H1 (cell line): Measurements from ENCODE around the gene ATAD5. TPM values are rescaled to one million over a fixed set of nuclear protein-coding genes. Genes with fewer than 3 reads are reported as not detected.

Experiments used
- CTCF ChIA-PET: fragments of 300-600 bp; sonication (Branson Sonifier 250); formaldehyde crosslinking; loops from one replicate; lab custom pipeline; 2021; ENCODE audit not compliant: partially characterized antibody; lab: Charles Lee
- POLR2A ChIA-PET: fragments of 300-600 bp; sonication (Branson Sonifier 250); formaldehyde crosslinking; loops from one replicate; lab custom pipeline; 2021; ENCODE audit warnings: inconsistent platforms; ENCODE audit not compliant: partially characterized antibody; lab: Charles Lee
- DNase-seq, 2 experiments: peaks; one replicate each; pipeline versions ENCODE4 v3.0.0 to v3.0.0-alpha.2; 2010 to 2022; ENCODE audit warnings: low spot score in 2 of 2, low read depth in 1 of 2, mixed read lengths in 1 of 2
- FAIRE-seq: peaks from 2 replicates; lab custom pipeline; 2011; peaks lifted over from hg19 to GRCh38; lab: Jason Lieb, UNC
- H2AFZ ChIP-seq: 2 replicates; pipeline ENCODE4 v1.8.1; 2012; ENCODE audit warnings: low read length, inconsistent platforms
- H2AK5ac ChIP-seq: 2 replicates; pipeline ENCODE4 v1.6.1; 2013; ENCODE audit warnings: low read depth, low read length
- H2BK120ac ChIP-seq: replicated peaks from 2 replicates; pipeline ENCODE3; 2013; ENCODE audit warnings: low read depth, low read length, inconsistent platforms
- H2BK12ac ChIP-seq: 2 replicates; pipeline ENCODE4 v1.6.1; 2013; ENCODE audit warnings: low read depth, low read length
- H2BK15ac ChIP-seq: 2 replicates; pipeline ENCODE4 v1.6.1; 2013; ENCODE audit warnings: low read length
- H2BK20ac ChIP-seq: 2 replicates; pipeline ENCODE4 v1.6.1; 2013; ENCODE audit warnings: low read length
- H2BK5ac ChIP-seq: 2 replicates; pipeline ENCODE4 v1.6.1; 2013; ENCODE audit warnings: low read depth, low read length
- H3K14ac ChIP-seq: 2 replicates; pipeline ENCODE4 v1.6.1; 2013; ENCODE audit warnings: inconsistent platforms; ENCODE audit not compliant: insufficient read length
- H3K18ac ChIP-seq: 2 replicates; pipeline ENCODE4 v1.6.1; 2013; ENCODE audit warnings: low read length; ENCODE audit errors: extremely low read depth
- H3K23ac ChIP-seq: 2 replicates; pipeline ENCODE4 v1.6.1; 2013; ENCODE audit warnings: inconsistent platforms; ENCODE audit not compliant: insufficient read length
- H3K23me2 ChIP-seq: 2 replicates; pipeline ENCODE4 v1.6.1; 2013; ENCODE audit warnings: low read depth, low read length
- H3K27ac ChIP-seq: 2 replicates; pipeline ENCODE4 v1.6.1; 2011; ENCODE audit warnings: low read depth, low read length, inconsistent platforms
- H3K27me3 ChIP-seq, 4 experiments: replicated peaks in 1 of 4; 1 replicate in 1 of 4; 2 replicates in 3 of 4; pipeline versions ENCODE4 v1.6.1 to v1.8.1; 2011 to 2013; ENCODE audit warnings: low read length in 3 of 4, mild to moderate bottlenecking in 3 of 4, inconsistent platforms in 2 of 4, mixed read lengths in 2 of 4, moderate library complexity in 1 of 4; ENCODE audit not compliant: control insufficient read depth in 3 of 4, insufficient read depth in 3 of 4; ENCODE audit errors: extremely low read depth in 1 of 4
- H3K36me3 ChIP-seq, 4 experiments: 2 replicates each; pipeline versions ENCODE4 v1.6.1 to v1.8.1; 2011 to 2013; ENCODE audit warnings: mild to moderate bottlenecking in 4 of 4, low read length in 3 of 4, moderate library complexity in 2 of 4, control low read depth in 1 of 4, inconsistent platforms in 1 of 4; ENCODE audit not compliant: insufficient read depth in 4 of 4, control insufficient read depth in 2 of 4
- H3K4ac ChIP-seq: replicated peaks from 2 replicates; pipeline ENCODE3; 2013; ENCODE audit warnings: low read length, low read depth, mixed read lengths, inconsistent platforms; ENCODE audit not compliant: insufficient read length
- H3K4me1 ChIP-seq, 4 experiments: replicated peaks in 1 of 4; 1 replicate in 1 of 4; 2 replicates in 3 of 4; pipeline versions ENCODE4 v1.6.1 to v1.8.1; 2011 to 2013; ENCODE audit warnings: low read length in 3 of 4, inconsistent platforms in 2 of 4, mixed read lengths in 1 of 4; ENCODE audit not compliant: insufficient read depth in 4 of 4, control insufficient read depth in 3 of 4
- H3K4me2 ChIP-seq, 2 experiments: 2 replicates each; pipeline versions ENCODE4 v1.6.1 to v1.8.1; 2011 to 2013; ENCODE audit warnings: low read depth in 2 of 2, low read length in 2 of 2, control low read depth in 1 of 2, inconsistent platforms in 1 of 2, mild to moderate bottlenecking in 1 of 2; ENCODE audit not compliant: insufficient read depth in 1 of 2
- H3K4me3 ChIP-seq, 4 experiments: fragments of 200-600, 300-600 bp in 1 of 4; sonication (generic), shearing (Covaris generic), sonication (Bioruptor Twin) in 1 of 4; 2 replicates each; pipeline versions ENCODE4 v1.5.1 to v1.8.1; 2011 to 2016; ENCODE audit warnings: low read length in 4 of 4, low read depth in 3 of 4, control low read depth in 2 of 4, inconsistent platforms in 2 of 4, mild to moderate bottlenecking in 2 of 4, mixed read lengths in 1 of 4, moderate library complexity in 1 of 4; ENCODE audit not compliant: insufficient read depth in 2 of 4; ENCODE audit errors: extremely low read depth in 1 of 4
- H3K56ac ChIP-seq: replicated peaks from 2 replicates; pipeline ENCODE3; 2013; ENCODE audit warnings: low read depth, mild to moderate bottlenecking, mixed read lengths, low read length, inconsistent platforms; ENCODE audit not compliant: insufficient read length
- H3K79me1 ChIP-seq: 2 replicates; pipeline ENCODE4 v1.6.1; 2013; ENCODE audit warnings: low read depth, low read length, control low read depth
- H3K79me2 ChIP-seq, 2 experiments: 2 replicates each; pipeline versions ENCODE4 v1.6.1 to v1.8.1; 2012 to 2013; ENCODE audit warnings: low read length in 2 of 2, mild to moderate bottlenecking in 2 of 2, inconsistent platforms in 1 of 2; ENCODE audit not compliant: insufficient read depth in 2 of 2, control insufficient read depth in 1 of 2
- H3K9ac ChIP-seq, 4 experiments: replicated peaks in 1 of 4; 1 replicate in 1 of 4; 2 replicates in 3 of 4; pipeline versions ENCODE4 v1.6.1 to v1.8.1; 2011 to 2013; ENCODE audit warnings: low read depth in 3 of 4, low read length in 3 of 4, control low read depth in 2 of 4, mild to moderate bottlenecking in 2 of 4, moderate library complexity in 2 of 4, inconsistent platforms in 1 of 4; ENCODE audit errors: extremely low read depth in 1 of 4
- H3K9me3 ChIP-seq, 2 experiments: 2 replicates each; pipeline versions ENCODE4 v1.6.1 to v1.8.1; 2012 to 2013; ENCODE audit warnings: mild to moderate bottlenecking in 2 of 2, moderate library complexity in 2 of 2, control low read depth in 1 of 2, inconsistent platforms in 1 of 2, low read depth in 1 of 2, low read length in 1 of 2, mixed read lengths in 1 of 2; ENCODE audit not compliant: insufficient read depth in 2 of 2
- H4K20me1 ChIP-seq, 2 experiments: replicated peaks in 1 of 2; 2 replicates each; pipeline versions ENCODE3 to v1.8.1; 2011 to 2013; ENCODE audit warnings: inconsistent platforms in 2 of 2, low read length in 2 of 2, mild to moderate bottlenecking in 1 of 2; ENCODE audit not compliant: insufficient read depth in 2 of 2, control insufficient read depth in 1 of 2
- H4K5ac ChIP-seq: 2 replicates; pipeline ENCODE4 v1.6.1; 2013; ENCODE audit warnings: low read length, low read depth, mixed read lengths, inconsistent platforms; ENCODE audit not compliant: insufficient read length
- H4K8ac ChIP-seq: 2 replicates; pipeline ENCODE4 v1.8.0; 2013; ENCODE audit warnings: mild to moderate bottlenecking, moderate library complexity, low read length, inconsistent platforms; ENCODE audit not compliant: insufficient read depth; ENCODE audit errors: extremely low read depth
- H4K91ac ChIP-seq: replicated peaks from 2 replicates; pipeline ENCODE3; 2013; ENCODE audit warnings: low read length, mixed read lengths, inconsistent platforms; ENCODE audit not compliant: insufficient read length
- BCL11A ChIP-seq, 2 experiments: IDR thresholded peaks; one replicate each; pipeline ENCODE4 v1.6.1; 2011; ENCODE audit warnings: low read depth in 2 of 2, low read length in 2 of 2, mild to moderate bottlenecking in 2 of 2
- CHD2 ChIP-seq: IDR thresholded peaks from 2 replicates; pipeline ENCODE4 v1.6.1; 2012; ENCODE audit warnings: low read length, improper control_type of control experiment
- EGR1 ChIP-seq: IDR thresholded peaks from 2 replicates; pipeline ENCODE4 v1.6.1; 2011; ENCODE audit warnings: low read depth, low read length, borderline replicate concordance
- EZH2 ChIP-seq: fragments of 200-600 bp; sonication (generic); IDR thresholded peaks from 2 replicates; pipeline ENCODE4 v1.7.1; 2012; ENCODE audit warnings: low read depth, mild to moderate bottlenecking, moderate library complexity, low read length, inconsistent platforms; ENCODE audit not compliant: severe bottlenecking
- GABPA ChIP-seq: IDR thresholded peaks from 2 replicates; pipeline ENCODE4 v1.6.1; 2011; ENCODE audit warnings: mild to moderate bottlenecking, low read length, moderate library complexity, borderline replicate concordance; ENCODE audit not compliant: insufficient read depth
- MAFK ChIP-seq: IDR thresholded peaks from 2 replicates; pipeline ENCODE4 v1.6.1; 2012; ENCODE audit warnings: low read depth, mild to moderate bottlenecking, improper control_type of control experiment, low read length
- NANOG ChIP-seq: IDR thresholded peaks from 2 replicates; pipeline ENCODE4 v1.6.1; 2011; ENCODE audit warnings: low read length, low read depth, mild to moderate bottlenecking, inconsistent platforms; ENCODE audit not compliant: insufficient read depth, poor library complexity, severe bottlenecking
- NRF1 ChIP-seq: IDR thresholded peaks from 2 replicates; pipeline ENCODE4 v1.6.1; 2011; ENCODE audit warnings: mild to moderate bottlenecking, low read depth, low read length, improper control_type of control experiment
- POLR2A ChIP-seq, 2 experiments: IDR thresholded peaks; 1 replicate in 1 of 2; 2 replicates in 1 of 2; pipeline ENCODE4 v1.6.1; 2011; ENCODE audit warnings: low read depth in 2 of 2, low read length in 2 of 2, mild to moderate bottlenecking in 2 of 2; ENCODE audit errors: control extremely low read depth in 1 of 2
- RFX5 ChIP-seq: IDR thresholded peaks from 2 replicates; pipeline ENCODE4 v1.6.1; 2011; ENCODE audit warnings: low read depth, low read length, improper control_type of control experiment, borderline replicate concordance
- SAP30 ChIP-seq: fragments of 300-600 bp; sonication (generic); IDR thresholded peaks from 2 replicates; pipeline ENCODE4 v1.7.1; 2012; ENCODE audit warnings: low read length, moderate library complexity, mild to moderate bottlenecking, inconsistent platforms; ENCODE audit not compliant: insufficient read depth, insufficient replicate concordance
- SIN3A ChIP-seq, 2 experiments: IDR thresholded peaks in 1 of 2; conservative IDR thresholded peaks in 1 of 2; 2 replicates each; pipeline ENCODE4 v1.6.1; 2011 to 2012; ENCODE audit warnings: low read length in 2 of 2, improper control_type of control experiment in 1 of 2, low read depth in 1 of 2, mild to moderate bottlenecking in 1 of 2
- SIRT6 ChIP-seq: IDR thresholded peaks from one replicate; pipeline ENCODE4 v1.7.1; 2012; ENCODE audit warnings: low read length, inconsistent platforms
- SIX5 ChIP-seq: IDR thresholded peaks from 2 replicates; pipeline ENCODE4 v1.6.1; 2011; ENCODE audit warnings: mild to moderate bottlenecking, low read depth, low read length
- SP1 ChIP-seq: IDR thresholded peaks from 2 replicates; pipeline ENCODE4 v1.6.1; 2011; ENCODE audit warnings: low read depth, low read length
- TBP ChIP-seq: IDR thresholded peaks from 2 replicates; pipeline ENCODE4 v1.6.1; 2011; ENCODE audit warnings: low read depth, low read length, improper control_type of control experiment
- WGBS, 2 experiments: shearing (Covaris generic) in 1 of 2; methylation state at CpG; one replicate each; pipeline versions ENCODE4 v1.1.6 to v1.1.7; 2013 to 2015; ENCODE audit warnings: low lambda C conversion rate in 2 of 2, mixed read lengths in 2 of 2, inconsistent platforms in 1 of 2, low coverage in 1 of 2, missing lambda C conversion rate in 1 of 2; ENCODE audit not compliant: insufficient replicate concordance in 2 of 2, insufficient coverage in 1 of 2, insufficient read length in 1 of 2; ENCODE audit errors: extremely low coverage in 1 of 2, missing lambda C conversion rate in 1 of 2; 5-methylcytosine and 5-hydroxymethylcytosine counted together
- polyA plus RNA-seq, 7 experiments: library from polyadenylated mRNA; depleted of rRNA in 3 of 7; stranded (reverse) in 5 of 7; unstranded in 2 of 7; fragments of >200 nt in 5 of 7; fragments of 200-250 nt in 2 of 7; gene quantifications; 1 replicate in 5 of 7; 2 replicates in 1 of 7; 4 replicates in 1 of 7; pipeline versions ENCODE4 v1.2.1 to v1.2.3, GENCODE V29; 2011 to 2013; ENCODE audit warnings: missing spikeins in 2 of 7, mixed read lengths in 2 of 7
- total RNA-seq: library from RNA; stranded (reverse); fragmentation: NEBNext Ultra II Directional; extraction: Animal tissue kit (Norgen Biotek cat#: 25700); gene quantifications from 2 replicates; pipeline ENCODE4 v1.2.1, GENCODE V29; 2021

ATAD5 gene
- total and polyA plus RNA-seq, 2 of the 8 experiments (the other 6 are each of a cell fraction or from before 2014, with no cell fraction given) = 3.5 to 30.0 TPM

DNA sequence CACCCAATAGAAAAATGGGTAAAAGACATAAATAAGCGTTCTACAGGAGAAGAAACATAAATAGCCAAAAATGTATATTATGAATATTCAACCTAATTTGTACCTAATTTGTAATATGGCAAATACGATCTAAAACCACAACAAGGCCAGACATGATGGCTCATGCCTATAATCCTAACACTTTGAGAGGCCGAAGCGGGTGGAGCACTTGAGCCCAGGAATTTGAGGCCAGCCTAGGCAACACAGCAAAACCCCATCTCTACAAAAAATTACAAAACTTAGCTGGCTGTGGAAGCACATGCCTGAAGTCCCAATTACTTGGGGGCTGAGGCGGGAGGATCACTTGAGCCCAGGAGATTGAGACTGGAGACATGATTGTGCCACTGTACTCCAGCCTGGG lies 37.4 kb upstream of the ATAD5 start:
- Histone ChIP-seq H2BK20ac (no peak overlapping the region), H2BK15ac (no peak overlapping the region), H2AFZ (no peak overlapping the region), H2BK5ac (no peak overlapping the region), H3K23me2 (no peaks in the 10 kb centered on the region), H4K5ac (no peak overlapping the region), H3K56ac (no peak overlapping the region), H3K4ac (no peak overlapping the region), H4K8ac (no peak overlapping the region), H3K79me2 (no peaks in the 10 kb centered on the region), H3K27ac (no peak overlapping the region), H2BK120ac (no peak overlapping the region), H3K9ac (no peak overlapping the region), H3K9me3 (no peaks in the 10 kb centered on the region), H3K23ac (no peak overlapping the region), H3K27me3 (no peaks in the 10 kb centered on the region), H4K91ac (no peak overlapping the region), H3K36me3 (peaks cover 0 to 66% (median 11%) of the 10 kb centered on the region in 4 experiments; a peak in 4 of 8 replicates), H3K79me1 (no peaks in the 10 kb centered on the region), H2AK5ac (no peak overlapping the region), H3K18ac (no peak overlapping the region), H3K4me2 (no peak overlapping the region), H4K20me1 (no peaks in the 10 kb centered on the region), H3K4me1 (no peaks in the 10 kb centered on the region), H3K14ac (no peak overlapping the region), H3K4me3 (no peak overlapping the region), H2BK12ac (no peak overlapping the region)
- ChIA-PET POLR2A (interaction anchor here (1.2 to 2.8 kb wide), 3 partner anchors 10 to 47 kb away, joined by 3 to 11 read pairs (median 4); no protein-coding TSS in a partner anchor), CTCF (no interaction called here)
- WGBS, 2 experiments = 88% methylated on average over 5 of the region's 5 CpGs; no CpG with 5 or more reads in 1 of the 2 experiments
- DNase-seq (no peak), FAIRE-seq (no peak)
- TF ChIP-seq NRF1 (no peak), POLR2A (IDR thresholded peaks at IDR 0.05; ENCODE audit: control extremely low read depth in 1 of 2, low read depth in 2 of 2, low read length in 2 of 2) (no peak), NANOG (no peak), EZH2 (no peak), RFX5 (no peak), SIX5 (no peak), SIN3A (conservative IDR thresholded peaks at IDR 0.05 in 1 of 2, IDR thresholded peaks at IDR 0.05 in 1 of 2; ENCODE audit: low read depth in 1 of 2, low read length in 2 of 2) (no peak), TBP (no peak), SIRT6 (no peak), EGR1 (no peak), SP1 (no peak), GABPA (no peak), SAP30 (no peak), MAFK (no peak), CHD2 (no peak), BCL11A (IDR thresholded peaks at IDR 0.05; ENCODE audit: low read depth in 2 of 2, low read length in 2 of 2) (no peak)
